ENCODE measurements around the gene ARHGEF26.

Gene ARHGEF26

DNA sequence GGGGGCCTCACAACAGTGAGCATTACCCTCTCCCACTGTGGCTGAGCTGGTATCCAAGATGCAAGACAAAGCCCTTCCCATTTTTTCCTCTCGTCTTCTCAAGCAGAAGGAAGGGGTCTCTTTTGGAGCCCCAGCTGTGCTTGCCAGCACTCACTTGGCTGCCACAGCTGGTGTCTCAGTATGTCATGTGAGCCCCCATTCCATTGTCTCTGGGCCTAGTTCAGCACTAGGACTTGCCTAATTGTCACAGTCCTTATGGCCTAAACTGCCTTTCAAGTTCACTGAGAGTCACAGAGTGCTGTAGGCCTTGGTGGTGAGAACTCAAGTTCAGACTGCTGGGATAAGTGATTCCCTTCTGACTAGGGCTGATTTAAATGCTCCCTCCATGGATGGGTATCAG lies 89.8 kb downstream of the ARHGEF26 start:
- no peaks in the 10 kb centered on the region for H3K4me1 ChIP-seq (ENCODE audit: insufficient read depth, low read length, severe bottlenecking)
- no peaks in the 10 kb centered on the region for H3K79me2 ChIP-seq (ENCODE audit: insufficient read depth, low read length)
- no peaks in the 10 kb centered on the region for H3K36me3 ChIP-seq (ENCODE audit: insufficient read depth, low read length)
- H3F3A ChIP-seq (ENCODE audit: insufficient read depth, low read length) = no peaks in the 10 kb centered on the region
- H3K4me2 ChIP-seq (ENCODE audit: low read length) = no peak overlapping the region
- no peaks in the 10 kb centered on the region for H4K20me1 ChIP-seq (ENCODE audit: insufficient read depth, low read length)
- H3K9ac ChIP-seq (ENCODE audit: low read length) = no peak overlapping the region
- H3K4me3 ChIP-seq (ENCODE audit: low read depth, low read length, poor library complexity, severe bottlenecking) = no peak overlapping the region
- H3K9me2 ChIP-seq (ENCODE audit: low read depth, low read length) = no peaks in the 10 kb centered on the region
- TF ChIP-seq, protein P1, sequence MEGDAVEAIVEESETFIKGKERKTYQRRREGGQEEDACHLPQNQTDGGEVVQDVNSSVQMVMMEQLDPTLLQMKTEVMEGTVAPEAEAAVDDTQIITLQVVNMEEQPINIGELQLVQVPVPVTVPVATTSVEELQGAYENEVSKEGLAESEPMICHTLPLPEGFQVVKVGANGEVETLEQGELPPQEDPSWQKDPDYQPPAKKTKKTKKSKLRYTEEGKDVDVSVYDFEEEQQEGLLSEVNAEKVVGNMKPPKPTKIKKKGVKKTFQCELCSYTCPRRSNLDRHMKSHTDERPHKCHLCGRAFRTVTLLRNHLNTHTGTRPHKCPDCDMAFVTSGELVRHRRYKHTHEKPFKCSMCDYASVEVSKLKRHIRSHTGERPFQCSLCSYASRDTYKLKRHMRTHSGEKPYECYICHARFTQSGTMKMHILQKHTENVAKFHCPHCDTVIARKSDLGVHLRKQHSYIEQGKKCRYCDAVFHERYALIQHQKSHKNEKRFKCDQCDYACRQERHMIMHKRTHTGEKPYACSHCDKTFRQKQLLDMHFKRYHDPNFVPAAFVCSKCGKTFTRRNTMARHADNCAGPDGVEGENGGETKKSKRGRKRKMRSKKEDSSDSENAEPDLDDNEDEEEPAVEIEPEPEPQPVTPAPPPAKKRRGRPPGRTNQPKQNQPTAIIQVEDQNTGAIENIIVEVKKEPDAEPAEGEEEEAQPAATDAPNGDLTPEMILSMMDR (IDR thresholded peaks at IDR 0.05; ENCODE audit: low read length) = no peak
- no peak for TF ChIP-seq EZH2 (IDR thresholded peaks at IDR 0.05; ENCODE audit: borderline replicate concordance, low read length)
- no peaks in the 10 kb centered on the region for H3K9me3 ChIP-seq (ENCODE audit: low read length)
- no peak overlapping the region for H2AFZ ChIP-seq (ENCODE audit: low read length)
- no peaks in the 10 kb centered on the region for H3K27me3 ChIP-seq (ENCODE audit: insufficient read depth, low read length)
- no peak overlapping the region for H3K27ac ChIP-seq (ENCODE audit: low read depth, low read length, poor library complexity, severe bottlenecking)

DNA sequence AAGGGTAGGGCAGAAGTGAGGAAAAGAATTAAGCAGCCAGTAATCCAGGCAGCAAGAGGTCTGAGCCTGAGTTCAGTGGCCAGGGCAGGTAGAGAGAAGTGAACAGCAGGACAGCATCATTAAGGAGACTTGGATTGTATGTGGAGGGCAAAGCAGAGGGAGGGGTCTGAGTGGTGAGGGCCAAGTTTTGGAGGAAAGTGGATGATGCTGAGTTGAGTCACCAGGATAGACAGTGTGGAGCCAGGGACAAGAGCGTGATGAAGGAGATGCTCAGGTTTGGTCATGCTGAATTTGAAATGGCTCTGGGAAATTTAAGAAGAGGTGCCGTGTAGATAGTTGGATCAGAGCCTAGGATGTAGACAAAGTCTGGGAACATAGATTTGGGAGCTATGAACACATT lies 93.1 kb downstream of the ARHGEF26 start:
- TF ChIP-seq EZH2 (IDR thresholded peaks at IDR 0.05; ENCODE audit: borderline replicate concordance, low read length) = no peak
- TF ChIP-seq, protein P1 (IDR thresholded peaks at IDR 0.05; ENCODE audit: low read length) = no peak
- no peak overlapping the region for H2AFZ ChIP-seq (ENCODE audit: low read length)
- no peaks in the 10 kb centered on the region for H3F3A ChIP-seq (ENCODE audit: insufficient read depth, low read length)
- no peak overlapping the region for H3K4me3 ChIP-seq (ENCODE audit: low read depth, low read length, poor library complexity, severe bottlenecking)
- H3K9me3 ChIP-seq (ENCODE audit: low read length) = no peaks in the 10 kb centered on the region
- H4K20me1 ChIP-seq (ENCODE audit: insufficient read depth, low read length) = no peaks in the 10 kb centered on the region
- no peaks in the 10 kb centered on the region for H3K79me2 ChIP-seq (ENCODE audit: insufficient read depth, low read length)
- no peaks in the 10 kb centered on the region for H3K4me1 ChIP-seq (ENCODE audit: insufficient read depth, low read length, severe bottlenecking)
- H3K27ac ChIP-seq (ENCODE audit: low read depth, low read length, poor library complexity, severe bottlenecking) = no peak overlapping the region
- H3K9ac ChIP-seq (ENCODE audit: low read length) = no peak overlapping the region
- no peaks in the 10 kb centered on the region for H3K9me2 ChIP-seq (ENCODE audit: low read depth, low read length)
- no peaks in the 10 kb centered on the region for H3K36me3 ChIP-seq (ENCODE audit: insufficient read depth, low read length)
- H3K27me3 ChIP-seq (ENCODE audit: insufficient read depth, low read length) = no peaks in the 10 kb centered on the region
- H3K4me2 ChIP-seq (ENCODE audit: low read length) = no peak overlapping the region

GRCh38 chr3:154217671-154218070 lies 96.5 kb downstream of the ARHGEF26 start:
- H3K9ac ChIP-seq (ENCODE audit: low read length) = no peak overlapping the region
- H3K27ac ChIP-seq (ENCODE audit: low read depth, low read length, poor library complexity, severe bottlenecking) = no peak overlapping the region
- no peak overlapping the region for H3K4me2 ChIP-seq (ENCODE audit: low read length)
- no peaks in the 10 kb centered on the region for H3K79me2 ChIP-seq (ENCODE audit: insufficient read depth, low read length)
- H3F3A ChIP-seq (ENCODE audit: insufficient read depth, low read length) = no peaks in the 10 kb centered on the region
- H3K4me3 ChIP-seq (ENCODE audit: low read depth, low read length, poor library complexity, severe bottlenecking) = no peak overlapping the region
- TF ChIP-seq, protein P1 (IDR thresholded peaks at IDR 0.05; ENCODE audit: low read length) = no peak
- TF ChIP-seq EZH2 (IDR thresholded peaks at IDR 0.05; ENCODE audit: borderline replicate concordance, low read length) = no peak
- H3K9me2 ChIP-seq (ENCODE audit: low read depth, low read length) = no peaks in the 10 kb centered on the region
- no peaks in the 10 kb centered on the region for H3K4me1 ChIP-seq (ENCODE audit: insufficient read depth, low read length, severe bottlenecking)
- no peaks in the 10 kb centered on the region for H3K36me3 ChIP-seq (ENCODE audit: insufficient read depth, low read length)
- H3K27me3 ChIP-seq (ENCODE audit: insufficient read depth, low read length) = no peaks in the 10 kb centered on the region
- H4K20me1 ChIP-seq (ENCODE audit: insufficient read depth, low read length) = no peaks in the 10 kb centered on the region
- H3K9me3 ChIP-seq (ENCODE audit: low read length) = no peaks in the 10 kb centered on the region
- H2AFZ ChIP-seq (ENCODE audit: low read length) = no peak overlapping the region

Measured in OCI-LY1 (cell line).